SH-SY5Y (cell line): ENCODE results near the gene PLEK2.

Source experiments
- GATA2 ChIP-seq: IDR thresholded peaks from 2 replicates; pipeline ENCODE4 v1.6.1; 2011; ENCODE audit warnings: mild to moderate bottlenecking, low read depth, low read length
- GATA3 ChIP-seq: IDR thresholded peaks from 2 replicates; pipeline ENCODE4 v1.6.1; 2011; ENCODE audit warnings: low read depth, mild to moderate bottlenecking, low read length, moderate library complexity

DNA sequence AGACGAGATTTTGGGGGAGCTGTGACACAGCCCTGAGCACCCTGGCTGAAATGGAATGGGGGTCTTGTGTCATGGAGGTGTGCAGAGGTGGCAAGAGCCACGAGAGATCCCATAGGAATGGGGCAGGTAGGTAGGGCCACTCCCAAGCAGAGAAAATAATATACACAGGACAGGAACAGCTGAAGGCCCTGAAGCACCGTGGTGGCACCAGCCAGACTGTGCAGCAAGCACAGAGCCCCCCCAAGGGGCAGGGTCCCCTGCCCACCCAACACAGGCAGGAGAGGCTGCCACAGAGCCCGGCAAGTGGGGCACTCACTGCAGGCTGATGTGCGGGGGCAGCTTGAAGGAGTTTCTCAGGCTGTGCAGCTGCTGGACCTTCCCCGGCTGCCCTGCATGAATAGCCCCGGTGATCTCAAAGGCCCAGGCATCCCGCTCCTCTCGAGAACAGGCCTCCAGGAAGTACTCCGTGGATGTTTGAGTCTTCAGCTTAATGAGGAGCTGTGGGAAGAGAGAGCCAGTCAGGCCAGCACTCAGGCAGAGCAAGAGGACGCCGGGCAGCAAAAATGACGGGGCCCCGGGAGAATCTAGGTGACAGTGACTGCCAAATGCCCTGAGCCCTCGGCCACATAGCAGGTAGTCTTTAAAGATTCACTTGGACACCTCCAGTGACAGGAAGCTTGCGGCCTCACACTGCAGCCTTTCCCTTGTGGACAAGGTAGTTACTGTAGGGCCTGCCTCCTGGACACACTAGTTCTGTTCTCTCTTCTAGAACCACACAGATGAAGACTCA lies 16.7 kb downstream of the PLEK2 start:
- TF ChIP-seq GATA2 (no peak), GATA3 (no peak)
